Mucosa of rectum (tissue), 2 donors: ENCODE data around the gene CPSF3.
"Not testable (repeated sequence)": the region's sequence is repeated elsewhere in the genome, so short reads cannot be mapped to it uniquely, and the experiment has no call there.

Source experiments
- H3K27ac ChIP-seq, 2 donors: one replicate each; pipeline ENCODE4 v1.7.0; 2013; ENCODE audit warnings: inconsistent platforms in 2 of 2, low read depth in 2 of 2, low read length in 2 of 2
- H3K27me3 ChIP-seq, 2 donors: one replicate each; pipeline ENCODE4 v1.7.0; 2013; ENCODE audit warnings: low read length in 2 of 2; ENCODE audit not compliant: control insufficient read depth in 2 of 2, insufficient read depth in 2 of 2
- H3K36me3 ChIP-seq, 2 donors: one replicate each; pipeline ENCODE4 v1.7.0; 2013; ENCODE audit warnings: low read length in 2 of 2; ENCODE audit not compliant: control insufficient read depth in 2 of 2, insufficient read depth in 2 of 2
- H3K4me1 ChIP-seq, 2 donors: one replicate each; pipeline ENCODE4 v1.7.0; 2013; ENCODE audit warnings: low read length in 2 of 2, mild to moderate bottlenecking in 1 of 2; ENCODE audit not compliant: control insufficient read depth in 2 of 2, insufficient read depth in 2 of 2
- H3K4me3 ChIP-seq, 2 donors: one replicate each; pipeline ENCODE4 v1.7.0; 2013; ENCODE audit warnings: low read length in 2 of 2
- H3K9ac ChIP-seq, 2 donors: one replicate each; pipeline ENCODE4 v1.7.0; 2013; ENCODE audit warnings: low read length in 2 of 2, low read depth in 1 of 2, mild to moderate bottlenecking in 1 of 2
- H3K9me3 ChIP-seq, 2 donors: one replicate each; pipeline ENCODE4 v1.7.0; 2013; ENCODE audit warnings: low read length in 2 of 2; ENCODE audit not compliant: control insufficient read depth in 2 of 2
- donor health status: healthy.
- donor health status: Normal muscosa, but diverticular disease.

Gene CPSF3

DNA sequence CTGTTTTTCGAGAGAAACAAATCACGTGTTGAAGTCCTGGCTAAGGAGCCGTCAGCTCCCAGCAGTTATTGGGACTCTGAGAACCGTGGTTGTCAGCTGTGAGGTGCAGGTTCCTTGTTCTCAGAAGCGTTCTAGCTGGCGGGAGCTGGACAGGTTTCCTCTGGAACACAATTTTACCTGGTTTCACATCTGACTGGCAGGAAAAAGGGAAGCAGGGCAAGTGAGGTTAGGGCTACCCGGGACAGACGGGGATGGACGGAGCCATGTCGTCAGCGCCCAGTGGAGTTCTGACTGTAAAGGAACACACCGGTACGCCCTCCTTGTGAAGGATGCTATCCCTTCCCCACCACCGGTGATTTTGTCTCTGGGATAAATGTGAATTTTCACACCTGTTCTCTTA is 26.3 kb upstream of the CPSF3 start:
- H3K36me3 ChIP-seq, result peaks cover 26 to 31% of the 10 kb centered on the region in 2 donors
- no peaks in the 10 kb centered on the region for H3K4me1 ChIP-seq
- H3K4me3 ChIP-seq, result no peak overlapping the region
- H3K9me3 ChIP-seq, result no peaks in the 10 kb centered on the region
- H3K27ac ChIP-seq, result no peak overlapping the region
- H3K9ac ChIP-seq, result no peak overlapping the region
- H3K27me3 ChIP-seq, result no peaks in the 10 kb centered on the region

DNA sequence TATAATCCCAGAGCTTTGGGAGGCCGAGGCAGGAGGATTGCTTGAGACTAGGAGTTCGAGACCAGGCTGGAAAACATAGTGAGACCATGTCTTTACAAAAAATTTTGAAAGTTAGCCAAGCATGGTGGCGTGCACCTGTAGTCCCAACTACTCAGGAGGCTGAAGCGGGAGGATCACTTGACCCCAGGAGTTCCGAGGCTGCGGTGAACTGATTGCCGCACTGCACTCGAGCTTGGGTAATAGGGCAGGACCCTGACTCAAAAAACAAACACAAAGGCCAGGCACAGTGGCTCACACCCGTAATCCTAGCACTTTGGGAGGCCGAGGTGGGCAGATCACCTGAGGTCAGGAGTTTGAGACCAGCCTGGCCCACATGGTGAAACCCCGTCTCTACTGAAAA is 25.2 kb upstream of the CPSF3 start:
- not testable (repeated sequence) for H3K4me3 ChIP-seq, H3K9ac ChIP-seq, H3K9me3 ChIP-seq, H3K27ac ChIP-seq, H3K27me3 ChIP-seq, H3K4me1 ChIP-seq
- H3K36me3 ChIP-seq, result peaks cover 26 to 33% of the 10 kb centered on the region in 2 donors

DNA sequence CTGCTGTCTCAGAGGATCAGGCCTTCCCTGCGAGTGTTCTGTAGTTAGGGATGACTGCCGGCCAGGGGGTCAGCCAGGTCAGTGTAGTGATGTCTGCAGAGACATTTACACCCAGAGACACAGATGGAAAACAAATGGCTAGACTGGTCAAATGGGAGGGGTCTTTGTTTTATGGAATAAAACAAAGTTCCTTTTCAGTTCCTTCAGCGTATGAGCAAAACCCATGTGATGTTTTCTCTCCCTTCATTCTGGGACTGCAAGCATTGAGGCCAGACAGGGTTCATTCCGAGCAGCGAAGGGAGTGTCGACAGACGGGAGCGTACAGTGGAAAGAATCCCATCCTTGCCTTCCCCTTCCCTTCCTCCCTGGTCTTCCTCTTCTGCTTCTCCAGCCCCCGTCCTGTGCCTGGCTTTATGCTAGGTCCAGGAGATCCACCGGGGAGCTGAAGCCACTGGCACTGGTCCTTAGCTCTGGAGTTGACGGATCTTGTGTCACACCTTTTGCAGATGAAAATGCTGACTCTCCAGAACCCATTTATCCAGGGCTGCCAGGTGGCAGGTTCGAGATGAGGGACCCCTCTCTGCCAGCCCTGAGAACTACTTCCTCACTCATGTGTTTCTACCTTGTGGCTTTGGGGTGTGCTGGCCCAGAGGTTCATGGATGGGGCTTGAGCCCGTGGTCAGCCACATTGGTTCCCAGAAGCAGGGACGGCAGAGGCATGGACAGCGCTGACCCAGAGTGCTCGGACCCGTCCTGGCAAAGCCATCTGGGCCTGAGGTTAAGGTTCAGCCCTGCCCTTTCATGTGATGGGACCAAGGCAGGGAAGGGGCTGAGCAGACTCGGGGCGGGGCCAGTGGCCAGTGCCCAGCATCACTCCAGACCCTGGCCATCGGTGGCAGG is 24.3 kb upstream of the CPSF3 start:
- Histone ChIP-seq H3K27ac (no peak overlapping the region), H3K36me3 (peaks cover 26 to 37% of the 10 kb centered on the region in 2 donors), H3K4me1 (no peaks in the 10 kb centered on the region), H3K27me3 (no peaks in the 10 kb centered on the region), H3K4me3 (no peak overlapping the region), H3K9ac (no peak overlapping the region), H3K9me3 (no peaks in the 10 kb centered on the region)

DNA sequence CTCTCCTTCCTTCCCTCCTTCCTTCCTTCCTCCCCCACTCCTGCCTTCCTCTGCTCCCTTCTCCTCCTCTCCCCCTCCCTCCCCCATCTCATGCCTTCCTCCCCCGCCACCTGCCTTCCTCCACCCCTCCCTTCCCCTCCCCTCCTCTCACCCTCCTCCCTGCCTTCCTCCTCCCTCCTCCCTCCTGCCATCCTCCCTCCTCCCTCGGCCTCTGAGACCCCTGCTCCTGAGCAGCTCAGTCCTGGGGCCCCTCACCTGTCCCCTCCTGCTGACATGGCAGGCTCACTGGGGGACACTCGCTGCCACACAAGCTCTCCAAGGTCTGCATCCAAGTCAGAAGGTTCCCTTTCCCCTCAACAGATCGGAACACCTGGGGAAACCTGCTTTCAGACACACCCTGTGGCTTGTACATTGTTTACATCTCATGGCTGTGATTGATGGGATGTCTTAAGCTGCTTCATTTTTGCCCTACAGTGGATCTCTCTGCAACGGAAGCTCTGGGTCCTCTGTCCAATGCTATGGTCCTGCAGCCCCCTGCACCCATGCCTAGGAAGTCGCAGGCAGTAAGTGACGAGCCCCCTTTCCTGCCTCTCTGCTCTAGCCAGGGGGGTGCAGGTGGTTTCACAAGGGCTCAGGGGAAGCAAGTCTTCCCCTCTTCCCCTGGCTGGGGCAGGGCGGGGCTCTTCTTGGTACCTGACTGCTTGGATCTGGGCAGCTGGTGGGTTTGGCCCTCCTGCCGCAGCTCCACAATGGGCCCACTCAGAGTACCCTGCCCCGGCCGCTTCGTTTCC is 23.0 kb upstream of the CPSF3 start:
- Histone ChIP-seq H3K4me3 (no peak overlapping the region), H3K36me3 (peaks cover 20 to 31% of the 10 kb centered on the region in 2 donors), H3K27me3 (no peaks in the 10 kb centered on the region), H3K9me3 (no peaks in the 10 kb centered on the region), H3K4me1 (no peaks in the 10 kb centered on the region), H3K9ac (no peak overlapping the region), H3K27ac (no peak overlapping the region)

DNA sequence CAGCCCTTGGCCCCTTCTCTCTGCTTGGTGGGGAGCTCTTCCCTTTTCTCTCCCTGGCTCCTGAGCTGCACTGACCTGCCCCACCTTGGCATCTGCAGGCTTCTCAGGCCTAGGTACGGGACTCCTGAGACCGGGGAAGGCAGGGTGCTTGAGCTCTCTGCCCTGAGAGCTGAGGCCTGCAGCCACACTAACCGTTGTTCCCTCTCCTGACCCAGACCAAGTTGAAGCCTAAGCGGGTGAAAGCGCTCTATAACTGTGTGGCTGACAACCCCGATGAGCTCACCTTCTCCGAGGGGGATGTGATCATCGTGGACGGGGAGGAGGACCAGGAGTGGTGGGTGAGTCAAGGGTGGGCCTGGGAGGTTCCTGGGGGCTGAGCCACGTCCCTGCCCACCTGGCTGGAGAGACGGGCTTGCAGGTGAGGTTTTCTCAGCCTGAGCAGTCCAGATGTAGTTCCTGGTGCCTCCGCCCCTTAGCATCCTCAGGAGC is 22.4 kb upstream of the CPSF3 start:
- no peak overlapping the region for H3K9ac ChIP-seq
- no peaks in the 10 kb centered on the region for H3K4me1 ChIP-seq
- H3K36me3 ChIP-seq, result peaks cover 22 to 35% of the 10 kb centered on the region in 2 donors
- H3K27ac ChIP-seq, result no peak overlapping the region
- no peaks in the 10 kb centered on the region for H3K9me3 ChIP-seq
- no peaks in the 10 kb centered on the region for H3K27me3 ChIP-seq
- H3K4me3 ChIP-seq, result no peak overlapping the region

DNA sequence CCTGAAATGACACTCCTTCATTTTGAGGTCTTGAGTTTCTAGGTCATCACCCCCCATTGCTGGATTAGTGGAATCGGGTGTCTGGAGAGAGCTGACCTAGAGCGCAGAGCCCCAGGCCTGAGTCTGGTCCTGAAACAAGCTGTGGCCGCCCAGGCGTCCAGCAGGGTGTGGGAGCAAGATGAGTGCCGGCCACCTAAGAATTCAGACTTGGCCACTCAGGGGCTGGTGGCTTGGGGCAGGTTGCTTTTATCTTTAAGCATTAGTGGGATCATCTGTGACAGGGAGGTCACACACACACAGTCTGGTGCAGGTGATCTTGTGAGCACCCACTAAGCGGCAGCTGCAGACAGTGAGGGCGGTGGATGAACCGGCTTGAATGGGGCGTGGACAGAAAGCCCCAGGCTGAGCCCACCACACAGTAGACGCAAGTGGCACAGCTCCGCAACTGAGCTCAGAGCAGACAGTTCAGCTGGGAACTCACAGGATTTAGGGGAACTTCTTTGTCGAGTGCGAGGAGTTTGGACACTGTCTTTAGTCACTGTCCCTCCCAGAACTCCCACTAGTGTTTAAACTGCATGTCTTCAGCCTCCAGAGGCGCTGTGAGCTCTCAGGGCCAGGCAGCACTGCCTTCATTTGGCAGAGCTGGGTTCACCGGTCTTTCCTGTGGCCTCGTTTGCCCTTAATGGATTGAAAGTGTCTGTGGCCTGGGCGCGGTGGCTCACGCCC is 21.6 kb upstream of the CPSF3 start:
- H3K9me3 ChIP-seq, result no peaks in the 10 kb centered on the region
- no peak overlapping the region for H3K9ac ChIP-seq
- no peak overlapping the region for H3K4me3 ChIP-seq
- no peaks in the 10 kb centered on the region for H3K27me3 ChIP-seq
- peaks cover 25 to 37% of the 10 kb centered on the region in 2 donors for H3K36me3 ChIP-seq
- no peak overlapping the region for H3K27ac ChIP-seq
- H3K4me1 ChIP-seq, result no peaks in the 10 kb centered on the region

DNA sequence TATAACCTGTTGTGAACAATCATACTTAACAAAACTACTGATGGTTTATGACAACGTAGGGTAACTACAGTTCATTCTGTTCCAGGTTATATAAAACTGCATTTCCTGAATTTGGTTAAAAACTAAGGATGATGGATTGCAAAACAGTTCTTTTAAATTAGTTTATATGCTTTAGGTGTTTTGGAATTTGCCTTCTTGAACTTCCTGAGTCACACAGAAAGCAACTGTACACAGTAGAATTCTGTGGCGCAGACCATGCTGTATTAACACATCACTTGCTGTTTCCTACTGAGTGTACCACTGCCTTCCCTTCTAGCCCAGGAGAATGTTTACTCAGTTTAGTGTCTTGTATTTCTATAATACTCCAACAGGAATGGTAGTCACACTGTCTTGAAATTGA is 19.5 kb upstream of the CPSF3 start:
- Histone ChIP-seq H3K4me1 (no peaks in the 10 kb centered on the region), H3K4me3 (no peak overlapping the region), H3K9me3 (no peaks in the 10 kb centered on the region), H3K27me3 (no peaks in the 10 kb centered on the region), H3K27ac (no peak overlapping the region), H3K36me3 (peaks cover 33 to 47% of the 10 kb centered on the region in 2 donors), H3K9ac (no peak overlapping the region)

DNA sequence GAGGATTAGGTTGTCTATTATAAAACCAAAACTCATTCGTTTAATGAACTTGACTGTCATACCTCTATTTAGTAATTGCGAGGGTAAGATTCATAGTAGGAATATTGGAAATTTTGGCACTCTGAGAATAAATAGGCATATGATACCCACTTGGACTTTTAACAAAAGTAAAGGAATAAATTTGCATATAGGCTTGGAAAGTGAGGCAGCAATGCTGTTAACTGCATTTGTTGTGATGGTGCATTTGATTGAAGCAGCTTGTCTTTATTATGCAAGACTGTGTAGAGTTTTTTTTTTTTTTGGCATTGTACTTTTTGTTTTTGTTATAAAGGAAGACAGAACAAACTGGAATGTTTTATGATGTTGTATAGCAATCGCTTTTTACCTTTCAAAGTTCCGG is 19.0 kb upstream of the CPSF3 start:
- no peak overlapping the region for H3K9ac ChIP-seq
- peaks cover 33 to 47% of the 10 kb centered on the region in 2 donors for H3K36me3 ChIP-seq
- H3K4me3 ChIP-seq, result no peak overlapping the region
- H3K4me1 ChIP-seq, result no peaks in the 10 kb centered on the region
- H3K27me3 ChIP-seq, result no peaks in the 10 kb centered on the region
- no peak overlapping the region for H3K27ac ChIP-seq
- no peaks in the 10 kb centered on the region for H3K9me3 ChIP-seq

DNA sequence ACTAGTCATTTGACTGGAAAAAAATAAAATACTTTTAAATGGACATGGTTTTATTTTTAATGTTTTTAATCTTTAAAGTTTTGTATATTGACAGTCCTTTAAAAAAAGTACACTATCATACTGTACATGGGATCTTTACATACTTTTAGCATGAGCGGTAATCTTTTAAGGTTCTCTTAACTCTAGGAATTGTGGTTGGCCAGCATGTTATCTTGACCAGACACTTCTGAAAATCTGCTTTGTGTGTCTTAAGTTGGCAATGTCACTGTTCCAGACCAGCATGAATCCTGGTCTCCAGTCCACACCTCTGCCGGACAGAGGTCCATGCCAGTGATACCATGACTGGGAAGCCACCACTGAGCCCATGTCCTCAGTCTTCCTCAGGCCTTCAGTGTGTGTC is 17.8 kb upstream of the CPSF3 start:
- no peaks in the 10 kb centered on the region for H3K9me3 ChIP-seq
- no peaks in the 10 kb centered on the region for H3K27me3 ChIP-seq
- peaks cover 31 to 43% of the 10 kb centered on the region in 2 donors for H3K36me3 ChIP-seq
- H3K4me1 ChIP-seq, result no peaks in the 10 kb centered on the region
- H3K4me3 ChIP-seq, result no peak overlapping the region
- H3K27ac ChIP-seq, result no peak overlapping the region
- no peak overlapping the region for H3K9ac ChIP-seq
